ENCODE measurements around the gene CRYBG1. TPM values are rescaled to one million over a fixed set of nuclear protein-coding genes. Genes with fewer than 3 reads are reported as not detected.

Gene CRYBG1
- total and polyA plus RNA-seq, 2 of the 4 experiments (the other 2 are of a cell fraction), result 0.38 to 1.1 TPM

DNA sequence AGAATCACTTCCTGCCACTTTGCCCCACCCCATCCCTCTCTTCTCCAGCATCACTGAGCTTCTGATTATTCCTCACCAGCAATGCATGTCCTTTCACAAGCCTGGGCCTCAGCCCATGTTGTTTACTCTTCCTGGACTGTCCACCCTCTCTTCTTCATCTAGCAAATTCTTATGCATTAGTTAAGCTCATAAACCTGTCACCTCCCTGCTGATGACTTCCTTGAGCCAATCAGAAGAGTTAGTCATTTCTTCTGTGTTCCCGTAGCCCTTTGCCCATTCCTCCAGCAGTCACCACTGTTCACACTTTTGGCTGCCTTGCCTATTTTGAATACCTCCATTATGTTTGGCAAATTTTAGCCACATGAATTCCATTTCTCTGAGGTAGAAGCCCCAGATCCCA lies 4.1 kb upstream of the CRYBG1 start:
- DNase-seq, result no peak
- no TSS peak for BruUV-seq (replicated peaks)
- H3K4me3 ChIP-seq (ENCODE audit: insufficient read depth, low read depth, low read length), result no peak overlapping the region
- H3K27me3 ChIP-seq (ENCODE audit: control insufficient read depth, insufficient read depth, low read length), result peaks cover 24% of the 10 kb centered on the region
- H3K18ac ChIP-seq (ENCODE audit: low read depth, low read length), result no peak overlapping the region
- CTCF ChIA-PET, result interaction anchor here (0.6 to 1.6 kb wide), 2 partner anchors 17 to 43 kb away, joined by 3 to 4 read pairs; no protein-coding TSS in a partner anchor
- no peak overlapping the region for H2BK120ac ChIP-seq (ENCODE audit: low read depth, low read length)
- no peak overlapping the region for H3K4me2 ChIP-seq (ENCODE audit: low read depth, low read length)
- no peaks in the 10 kb centered on the region for H4K20me1 ChIP-seq (ENCODE audit: insufficient read depth, low read length)
- POLR2A ChIA-PET (ENCODE audit: unreplicated experiment), result no interaction called here
- H4K5ac ChIP-seq (ENCODE audit: low read depth, low read length), result no peak overlapping the region
- H2BK15ac ChIP-seq (ENCODE audit: low read depth, low read length), result no peak overlapping the region
- no peak overlapping the region for H2BK5ac ChIP-seq (ENCODE audit: low read depth, low read length, poor library complexity, severe bottlenecking)
- H2BK20ac ChIP-seq (ENCODE audit: low read depth, low read length), result no peak overlapping the region
- no peak overlapping the region for H4K91ac ChIP-seq (ENCODE audit: insufficient read depth, low read depth, low read length)
- H3K79me1 ChIP-seq (ENCODE audit: low read depth in 1 of 2, low read length in 2 of 2), result no peaks in the 10 kb centered on the region
- H2AFZ ChIP-seq (replicated peaks; ENCODE audit: low read length, poor library complexity), result no peak overlapping the region
- H2AK9ac ChIP-seq (replicated peaks; ENCODE audit: low read depth, low read length, poor library complexity), result no peak overlapping the region
- in situ Hi-C loops (cut with MboI; ENCODE audit: low sequenced_read_pairs) (no loop called here), dilution Hi-C loops (cut with HindIII; ENCODE audit: low sequenced_read_pairs, unreplicated experiment) (no loop called here), intact Hi-C loops (cut with micrococcal nuclease) (no loop called here)
- H4K8ac ChIP-seq (ENCODE audit: low read depth in 2 of 2, low read length in 2 of 2), result no peak overlapping the region
- no peaks in the 10 kb centered on the region for H3K9me3 ChIP-seq (ENCODE audit: control insufficient read depth, insufficient read depth, low read length)
- no peak overlapping the region for H3K27ac ChIP-seq (ENCODE audit: insufficient read depth, low read length)
- H3K36me3 ChIP-seq (ENCODE audit: control insufficient read depth, insufficient read depth, low read length), result no peaks in the 10 kb centered on the region
- no peak overlapping the region for H3K4ac ChIP-seq (ENCODE audit: low read depth, low read length)
- no peak overlapping the region for H3K14ac ChIP-seq (replicated peaks; ENCODE audit: low read depth, low read length)
- ATAC-seq (ENCODE audit: low read depth), result no peak
- H3K56ac ChIP-seq (ENCODE audit: extremely low read depth, insufficient read depth, low read length), result no peak overlapping the region
- TF ChIP-seq, protein P1, sequence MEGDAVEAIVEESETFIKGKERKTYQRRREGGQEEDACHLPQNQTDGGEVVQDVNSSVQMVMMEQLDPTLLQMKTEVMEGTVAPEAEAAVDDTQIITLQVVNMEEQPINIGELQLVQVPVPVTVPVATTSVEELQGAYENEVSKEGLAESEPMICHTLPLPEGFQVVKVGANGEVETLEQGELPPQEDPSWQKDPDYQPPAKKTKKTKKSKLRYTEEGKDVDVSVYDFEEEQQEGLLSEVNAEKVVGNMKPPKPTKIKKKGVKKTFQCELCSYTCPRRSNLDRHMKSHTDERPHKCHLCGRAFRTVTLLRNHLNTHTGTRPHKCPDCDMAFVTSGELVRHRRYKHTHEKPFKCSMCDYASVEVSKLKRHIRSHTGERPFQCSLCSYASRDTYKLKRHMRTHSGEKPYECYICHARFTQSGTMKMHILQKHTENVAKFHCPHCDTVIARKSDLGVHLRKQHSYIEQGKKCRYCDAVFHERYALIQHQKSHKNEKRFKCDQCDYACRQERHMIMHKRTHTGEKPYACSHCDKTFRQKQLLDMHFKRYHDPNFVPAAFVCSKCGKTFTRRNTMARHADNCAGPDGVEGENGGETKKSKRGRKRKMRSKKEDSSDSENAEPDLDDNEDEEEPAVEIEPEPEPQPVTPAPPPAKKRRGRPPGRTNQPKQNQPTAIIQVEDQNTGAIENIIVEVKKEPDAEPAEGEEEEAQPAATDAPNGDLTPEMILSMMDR (conservative IDR thresholded peaks at IDR 0.05; ENCODE audit: low read depth, low read length), result no peak
- TF ChIP-seq NFE2L2 (IDR thresholded peaks at IDR 0.05; ENCODE audit: low read depth, low read length) (no peak), FOS (IDR thresholded peaks at IDR 0.05; ENCODE audit: low read depth, low read length) (no peak), MXI1 (IDR thresholded peaks at IDR 0.05; ENCODE audit: borderline replicate concordance, low read depth, low read length) (no peak), RCOR1 (IDR thresholded peaks at IDR 0.05; ENCODE audit: insufficient replicate concordance, low read length) (no peak), CEBPB (IDR thresholded peaks at IDR 0.05; ENCODE audit: low read depth, low read length) (no peak), SMC3 (IDR thresholded peaks at IDR 0.05; ENCODE audit: low read depth, low read length) (no peak), MAZ (IDR thresholded peaks at IDR 0.05; ENCODE audit: borderline replicate concordance, low read depth, low read length) (no peak), CHD1 (IDR thresholded peaks at IDR 0.05; ENCODE audit: low read depth, low read length) (no peak), BHLHE40 (IDR thresholded peaks at IDR 0.05; ENCODE audit: low read depth, low read length) (no peak), POLR2A (IDR thresholded peaks at IDR 0.05; ENCODE audit: low read depth, low read length) (no peak), MAFK (IDR thresholded peaks at IDR 0.05; ENCODE audit: low read depth, low read length) (no peak), RAD21 (IDR thresholded peaks at IDR 0.05; ENCODE audit: low read length) (no peak)
- TF ChIP-seq, protein P2, sequence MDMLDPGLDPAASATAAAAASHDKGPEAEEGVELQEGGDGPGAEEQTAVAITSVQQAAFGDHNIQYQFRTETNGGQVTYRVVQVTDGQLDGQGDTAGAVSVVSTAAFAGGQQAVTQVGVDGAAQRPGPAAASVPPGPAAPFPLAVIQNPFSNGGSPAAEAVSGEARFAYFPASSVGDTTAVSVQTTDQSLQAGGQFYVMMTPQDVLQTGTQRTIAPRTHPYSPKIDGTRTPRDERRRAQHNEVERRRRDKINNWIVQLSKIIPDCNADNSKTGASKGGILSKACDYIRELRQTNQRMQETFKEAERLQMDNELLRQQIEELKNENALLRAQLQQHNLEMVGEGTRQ (IDR thresholded peaks at IDR 0.05; ENCODE audit: low read depth, low read length), result no peak
- TF ChIP-seq, protein P3, sequence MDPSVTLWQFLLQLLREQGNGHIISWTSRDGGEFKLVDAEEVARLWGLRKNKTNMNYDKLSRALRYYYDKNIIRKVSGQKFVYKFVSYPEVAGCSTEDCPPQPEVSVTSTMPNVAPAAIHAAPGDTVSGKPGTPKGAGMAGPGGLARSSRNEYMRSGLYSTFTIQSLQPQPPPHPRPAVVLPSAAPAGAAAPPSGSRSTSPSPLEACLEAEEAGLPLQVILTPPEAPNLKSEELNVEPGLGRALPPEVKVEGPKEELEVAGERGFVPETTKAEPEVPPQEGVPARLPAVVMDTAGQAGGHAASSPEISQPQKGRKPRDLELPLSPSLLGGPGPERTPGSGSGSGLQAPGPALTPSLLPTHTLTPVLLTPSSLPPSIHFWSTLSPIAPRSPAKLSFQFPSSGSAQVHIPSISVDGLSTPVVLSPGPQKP (IDR thresholded peaks at IDR 0.05; ENCODE audit: borderline replicate concordance, low read depth, low read length), result no peak
- 60% methylated on average over 1 of the region's 1 CpG; no CpG with 5 or more reads in 1 of the 2 experiments for WGBS, 2 experiments (ENCODE audit: extremely low coverage in 2 of 2, insufficient read length in 1 of 2)
- H3K4me1 ChIP-seq (ENCODE audit: control insufficient read depth, insufficient read depth, low read length), result peaks cover 3% of the 10 kb centered on the region; the same call in 1 of the 2 replicates
- no peak overlapping the region for H3K9ac ChIP-seq (ENCODE audit: low read depth, low read length)
- no peak overlapping the region for H3K23ac ChIP-seq (ENCODE audit: low read depth, low read length)
- no peak overlapping the region for H2AK5ac ChIP-seq (ENCODE audit: low read depth, low read length)
- H3K9me1 ChIP-seq (ENCODE audit: insufficient read depth, low read length), result no peaks in the 10 kb centered on the region

All from IMR-90 (cell line).